ENCODE results near the gene DONSON. TPM values are rescaled to one million over a fixed set of nuclear protein-coding genes. Genes with fewer than 3 reads are reported as not detected.

DONSON gene
- total RNA-seq, 1 donor from 2014 or later: 11.7 TPM

DNA sequence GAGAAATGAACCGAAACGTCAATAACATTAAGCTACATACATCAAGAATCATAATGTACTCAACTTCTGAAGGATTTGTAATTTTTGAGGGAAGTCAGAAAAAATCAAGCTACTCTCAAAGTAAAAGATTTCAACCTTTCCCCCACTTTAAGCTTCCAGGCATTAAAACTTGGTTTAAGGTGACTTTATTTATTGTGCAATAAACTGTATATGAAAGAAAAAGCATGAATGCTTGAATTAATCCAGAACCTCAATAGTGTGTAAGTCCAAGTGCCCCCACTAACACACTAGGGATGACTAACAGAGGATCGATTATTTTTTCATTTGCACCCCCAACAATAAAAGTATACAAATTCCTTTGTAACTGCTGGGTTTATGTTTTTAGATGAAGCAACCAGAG, 57.5 kb downstream of the DONSON start:
- no peaks in the 10 kb centered on the region for H3K27me3 Mint-ChIP-seq (ENCODE audit: low read depth, unreplicated experiment)
- no peaks in the 10 kb centered on the region for H3K79me2 ChIP-seq (ENCODE audit: insufficient read depth, low read length)
- H3K9ac ChIP-seq (ENCODE audit: low read length): no peak overlapping the region
- no peak overlapping the region for H3K4me3 ChIP-seq (ENCODE audit: insufficient read depth, low read depth, low read length)
- no peaks in the 10 kb centered on the region for H3K4me1 Mint-ChIP-seq (ENCODE audit: low read depth, unreplicated experiment)
- DNase-seq (ENCODE audit: low read depth): no peak
- TF ChIP-seq, protein P1, sequence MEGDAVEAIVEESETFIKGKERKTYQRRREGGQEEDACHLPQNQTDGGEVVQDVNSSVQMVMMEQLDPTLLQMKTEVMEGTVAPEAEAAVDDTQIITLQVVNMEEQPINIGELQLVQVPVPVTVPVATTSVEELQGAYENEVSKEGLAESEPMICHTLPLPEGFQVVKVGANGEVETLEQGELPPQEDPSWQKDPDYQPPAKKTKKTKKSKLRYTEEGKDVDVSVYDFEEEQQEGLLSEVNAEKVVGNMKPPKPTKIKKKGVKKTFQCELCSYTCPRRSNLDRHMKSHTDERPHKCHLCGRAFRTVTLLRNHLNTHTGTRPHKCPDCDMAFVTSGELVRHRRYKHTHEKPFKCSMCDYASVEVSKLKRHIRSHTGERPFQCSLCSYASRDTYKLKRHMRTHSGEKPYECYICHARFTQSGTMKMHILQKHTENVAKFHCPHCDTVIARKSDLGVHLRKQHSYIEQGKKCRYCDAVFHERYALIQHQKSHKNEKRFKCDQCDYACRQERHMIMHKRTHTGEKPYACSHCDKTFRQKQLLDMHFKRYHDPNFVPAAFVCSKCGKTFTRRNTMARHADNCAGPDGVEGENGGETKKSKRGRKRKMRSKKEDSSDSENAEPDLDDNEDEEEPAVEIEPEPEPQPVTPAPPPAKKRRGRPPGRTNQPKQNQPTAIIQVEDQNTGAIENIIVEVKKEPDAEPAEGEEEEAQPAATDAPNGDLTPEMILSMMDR (IDR thresholded peaks at IDR 0.05; ENCODE audit: insufficient read depth, low read depth, low read length): no peak
- no peak for TF ChIP-seq EZH2 (IDR thresholded peaks at IDR 0.05; ENCODE audit: insufficient read depth, low read length)
- H3K36me3 Mint-ChIP-seq (ENCODE audit: low read depth, unreplicated experiment): peaks cover 11% of the 10 kb centered on the region
- no peak overlapping the region for H2AFZ ChIP-seq (ENCODE audit: low read depth, low read length)
- H3K4me2 ChIP-seq (ENCODE audit: low read length): no peak overlapping the region
- H3K9me3 ChIP-seq (ENCODE audit: insufficient read depth, low read depth, low read length): no peaks in the 10 kb centered on the region
- no peaks in the 10 kb centered on the region for H3K4me1 ChIP-seq (ENCODE audit: insufficient read depth, low read length)
- H3K27me3 ChIP-seq (ENCODE audit: insufficient read depth, low read length): no peaks in the 10 kb centered on the region
- no peaks in the 10 kb centered on the region for H4K20me1 ChIP-seq (ENCODE audit: insufficient read depth, low read length)
- no peak for FAIRE-seq
- H3K9me3 Mint-ChIP-seq (ENCODE audit: unreplicated experiment): no peaks in the 10 kb centered on the region
- H3K36me3 ChIP-seq (ENCODE audit: insufficient read depth, low read length): peaks cover 61% of the 10 kb centered on the region
- H3K4me3 Mint-ChIP-seq (ENCODE audit: unreplicated experiment): no peak overlapping the region
- H3K27ac ChIP-seq (ENCODE audit: low read depth, low read length): no peak overlapping the region
- H3K27ac Mint-ChIP-seq (ENCODE audit: unreplicated experiment): no peak overlapping the region

Other genes with a start within 250 kb of the DONSON start
- 58.9 and 69.9 TPM in 2 replicates for gene IFNGR2, start 185.3 kb downstream of the DONSON start, total RNA-seq
- gene TMEM50B, start 108.7 kb downstream of the DONSON start, total RNA-seq: 23.1 and 29.7 TPM in 2 replicates
- gene DNAJC28, start 97.0 kb downstream of the DONSON start, total RNA-seq: 2.1 and 2.4 TPM in 2 replicates
- 95.4 and 99.5 TPM in 2 replicates for gene GART, start 46.6 kb downstream of the DONSON start, total RNA-seq
- gene SON, start 45.6 kb downstream of the DONSON start, total RNA-seq: 263 and 290 TPM in 2 replicates
- gene CRYZL1, start 53.1 kb upstream of the DONSON start, total RNA-seq: 30.7 and 31.8 TPM in 2 replicates
- gene ITSN1, start 53.8 kb upstream of the DONSON start, total RNA-seq: 61.6 and 77.3 TPM in 2 replicates

All from astrocyte (in vitro differentiated cells and primary cell).